ENCODE measurements around the gene FDXACB1.
"Not testable (repeated sequence)": the region's sequence is repeated elsewhere in the genome, so short reads cannot be mapped to it uniquely, and the experiment has no call there.

The FDXACB1 gene

DNA sequence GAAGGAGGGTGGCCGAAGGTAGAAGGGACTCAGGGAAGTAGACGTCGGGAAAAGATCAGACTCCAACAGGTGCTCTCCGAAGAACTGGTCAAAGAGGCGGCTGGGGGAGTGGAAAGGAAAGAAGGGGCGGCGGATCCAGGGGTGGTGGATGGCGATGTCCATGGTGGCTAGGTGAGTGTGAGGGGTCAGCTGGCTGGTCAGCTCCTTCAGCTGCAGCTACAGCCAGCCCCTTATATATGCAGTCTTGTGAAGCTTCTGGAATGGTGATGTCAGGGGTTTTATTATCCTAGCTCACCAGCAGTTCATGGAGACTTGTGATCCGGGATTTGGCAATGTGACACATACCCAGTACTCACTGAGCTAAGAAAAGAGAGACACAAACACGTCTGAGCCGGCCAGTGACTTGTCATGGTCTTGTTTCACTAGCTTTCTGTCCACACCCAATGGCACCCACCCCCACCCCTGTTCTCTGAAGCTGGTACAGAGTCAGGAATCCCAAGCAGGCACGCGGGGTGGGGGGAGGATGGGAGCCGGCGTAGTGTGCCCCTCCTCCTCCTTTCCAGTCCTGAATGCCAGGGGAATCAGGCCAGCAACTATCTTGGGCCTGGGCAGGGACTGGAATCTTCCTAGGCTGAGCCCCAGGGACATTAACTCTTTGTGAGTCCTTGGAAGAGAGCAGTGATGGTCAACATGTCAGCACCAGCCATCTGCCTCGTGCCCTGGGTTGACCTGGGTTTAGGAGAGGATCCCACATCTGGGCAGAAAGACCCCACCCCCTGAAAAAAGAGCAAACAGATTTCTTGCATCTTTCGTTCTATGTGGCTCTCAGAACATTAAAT, 32.8 kb upstream of the FDXACB1 start, which contains the start of gene CRYAB:
Gene CRYAB (minus strand): TSS at position 208 of the 839 bp plus-strand sequence. CDS start 46 bp downstream, at position 162.
- DNase-seq: peak; percentile 50
- in situ Hi-C loops (cut with HindIII; ENCODE audit: low pct_ligation_motif_present, low pct_unique_long_range_greater_than_20kb, low sequenced_read_pairs): no loop called here

DNA sequence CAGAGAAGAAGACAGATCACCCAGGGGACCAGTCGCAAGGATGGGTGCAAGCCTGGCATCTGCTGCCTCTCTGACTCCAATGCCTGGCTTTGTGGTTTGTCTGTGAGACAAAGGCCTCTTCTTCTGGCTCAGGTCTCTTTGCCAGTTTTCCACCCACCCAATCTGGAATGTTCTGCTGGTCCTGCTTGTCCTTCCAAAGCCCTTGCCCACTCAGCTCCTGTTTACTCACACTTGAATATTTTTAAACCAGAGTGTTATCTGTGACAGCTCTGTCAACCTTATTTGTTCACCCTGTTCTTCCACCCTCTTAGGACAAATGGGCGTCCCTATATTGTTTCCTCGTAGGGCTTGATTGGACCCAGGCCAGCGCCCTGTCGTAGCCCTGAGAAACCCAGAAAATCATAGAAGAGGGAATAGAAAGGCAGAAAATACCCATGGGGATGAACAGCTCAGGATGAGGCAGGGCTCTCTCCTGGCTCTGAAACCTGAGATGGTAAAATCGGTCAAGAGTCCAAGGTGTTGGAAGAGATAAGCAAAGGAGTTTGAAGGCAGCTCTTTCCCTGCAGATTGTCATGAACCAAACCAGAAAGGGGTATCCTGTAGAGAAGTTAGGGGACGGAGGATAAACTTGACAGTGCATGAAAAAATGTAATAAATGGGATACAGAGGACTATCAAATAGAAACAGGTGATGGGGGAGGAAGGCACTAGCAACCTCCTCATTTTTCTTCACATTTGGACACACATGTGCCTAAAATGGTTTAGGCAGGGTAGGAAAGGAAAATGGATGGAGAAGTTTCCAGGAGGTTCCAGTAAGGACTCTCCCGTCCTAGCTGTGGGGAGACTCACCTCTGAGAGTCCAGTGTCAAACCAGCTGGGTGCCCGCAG, 32.0 kb upstream of the FDXACB1 start:
- DNase-seq: no peak
- in situ Hi-C loops (cut with HindIII; ENCODE audit: low pct_ligation_motif_present, low pct_unique_long_range_greater_than_20kb, low sequenced_read_pairs): no loop called here

DNA sequence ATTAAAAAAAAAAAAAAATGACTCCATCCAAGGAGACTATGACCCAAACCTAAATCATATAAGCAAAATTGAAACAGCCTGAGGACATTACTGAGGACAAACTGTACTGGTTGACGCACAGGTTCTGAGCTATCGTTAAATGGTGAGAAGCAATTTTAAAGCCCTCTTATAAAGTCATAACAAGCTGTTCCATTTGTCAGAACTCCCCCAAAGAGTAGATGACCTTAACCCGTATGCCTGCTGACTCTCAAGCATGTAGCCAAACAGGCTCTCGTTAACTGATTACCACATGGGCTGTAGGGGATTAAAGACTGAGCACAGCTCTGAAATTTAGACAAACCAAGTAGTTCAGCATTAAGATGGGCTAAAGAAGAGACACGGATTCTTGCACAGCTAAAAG, 30.4 kb upstream of the FDXACB1 start:
- in situ Hi-C loops (cut with HindIII; ENCODE audit: low pct_ligation_motif_present, low pct_unique_long_range_greater_than_20kb, low sequenced_read_pairs): no loop called here

DNA sequence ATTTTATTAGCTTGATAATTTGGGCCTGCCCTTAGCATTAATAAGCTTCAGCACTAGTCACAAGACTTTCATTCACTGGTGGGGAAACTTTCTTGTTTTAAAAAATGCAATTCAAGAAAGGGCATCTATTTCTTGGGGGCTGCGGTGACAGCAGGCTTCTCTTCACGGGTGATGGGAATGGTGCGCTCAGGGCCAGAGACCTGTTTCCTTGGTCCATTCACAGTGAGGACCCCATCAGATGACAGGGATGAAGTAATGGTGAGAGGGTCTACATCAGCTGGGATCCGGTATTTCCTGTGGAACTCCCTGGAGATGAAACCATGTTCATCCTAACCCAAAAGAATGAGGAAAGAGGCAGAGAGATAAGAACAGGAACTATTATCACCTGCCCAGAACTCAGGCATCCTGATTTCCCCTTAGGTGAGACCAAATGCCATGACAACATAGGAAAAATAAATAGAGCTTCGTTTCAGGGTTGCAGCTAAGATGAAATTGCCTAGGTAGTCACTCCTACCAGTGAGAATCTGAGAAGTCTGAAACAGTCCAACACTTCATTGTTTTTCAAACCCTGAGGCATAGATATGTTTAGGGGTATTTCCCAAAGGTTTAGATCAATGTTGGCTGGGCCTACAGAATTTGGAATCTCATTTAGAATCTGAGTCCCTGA, 29.8 kb upstream of the FDXACB1 start:
- no peak for DNase-seq
- in situ Hi-C loops (cut with HindIII; ENCODE audit: low pct_ligation_motif_present, low pct_unique_long_range_greater_than_20kb, low sequenced_read_pairs): no loop called here

More for the DNA sequence above, 30.4 kb upstream of the FDXACB1 start:
- no peak for DNase-seq

DNA sequence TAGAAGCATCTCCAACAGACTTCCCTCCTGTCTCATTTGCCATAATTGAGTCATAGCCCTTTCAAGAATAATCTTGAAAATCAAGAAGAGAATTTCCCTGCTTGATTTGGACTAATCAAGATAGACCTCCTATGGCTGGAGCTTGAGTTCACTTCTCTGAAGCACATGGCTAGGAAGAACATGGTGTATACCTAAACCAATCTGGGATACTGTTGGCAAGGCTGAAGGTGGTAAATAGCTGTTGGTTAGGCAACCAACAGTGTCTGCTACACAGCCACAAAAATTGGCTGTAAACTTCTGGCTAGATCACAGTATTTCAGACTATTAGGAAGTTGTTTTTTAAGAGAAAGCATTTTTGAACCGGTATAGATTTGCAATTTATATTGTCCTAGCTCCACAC, 27.7 kb upstream of the FDXACB1 start:
- no peak for DNase-seq
- in situ Hi-C loops (cut with HindIII; ENCODE audit: low pct_ligation_motif_present, low pct_unique_long_range_greater_than_20kb, low sequenced_read_pairs): no loop called here

DNA sequence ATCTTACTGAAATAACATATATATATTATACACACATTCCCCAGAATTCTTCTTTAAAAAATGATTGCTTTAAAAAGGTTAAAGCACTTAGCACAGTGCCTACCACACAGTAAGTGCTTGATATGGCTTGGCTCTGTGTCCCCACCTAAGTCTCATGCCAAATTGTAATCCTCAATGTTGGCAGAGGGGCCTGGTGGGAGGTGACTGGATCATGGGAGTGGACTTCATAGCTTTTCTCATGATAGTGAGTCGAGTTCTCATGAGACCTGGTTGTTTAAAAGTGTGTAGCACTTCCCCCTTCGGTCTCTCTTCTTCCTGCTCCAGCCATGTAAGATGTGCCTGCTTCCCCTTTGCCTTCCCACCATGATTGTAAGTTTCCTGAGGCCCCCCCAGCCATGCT, 26.4 kb upstream of the FDXACB1 start:
- DNase-seq: no peak
- in situ Hi-C loops (cut with HindIII; ENCODE audit: low pct_ligation_motif_present, low pct_unique_long_range_greater_than_20kb, low sequenced_read_pairs): no loop called here

DNA sequence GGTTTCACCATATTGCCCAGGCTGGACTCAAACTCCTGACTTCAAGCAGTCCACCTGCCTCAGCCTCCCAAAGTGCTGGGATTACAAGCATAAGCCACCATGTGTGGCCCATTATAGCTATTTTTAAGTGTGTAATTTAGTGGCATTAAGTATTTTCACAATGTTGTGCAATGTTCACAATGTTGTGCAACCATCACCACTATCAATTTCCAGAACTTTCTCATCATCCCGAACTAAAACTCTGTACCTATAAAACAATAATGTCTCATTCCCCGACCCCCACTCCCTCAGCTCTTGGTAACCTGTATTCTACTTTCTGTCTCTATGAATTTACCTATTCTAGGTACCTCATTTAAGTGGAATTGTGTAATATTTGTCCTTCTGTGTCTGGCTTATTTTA, 7.9 kb upstream of the FDXACB1 start:
- in situ Hi-C loops (cut with HindIII; ENCODE audit: low pct_ligation_motif_present, low pct_unique_long_range_greater_than_20kb, low sequenced_read_pairs): no loop called here
- no peak for DNase-seq

DNA sequence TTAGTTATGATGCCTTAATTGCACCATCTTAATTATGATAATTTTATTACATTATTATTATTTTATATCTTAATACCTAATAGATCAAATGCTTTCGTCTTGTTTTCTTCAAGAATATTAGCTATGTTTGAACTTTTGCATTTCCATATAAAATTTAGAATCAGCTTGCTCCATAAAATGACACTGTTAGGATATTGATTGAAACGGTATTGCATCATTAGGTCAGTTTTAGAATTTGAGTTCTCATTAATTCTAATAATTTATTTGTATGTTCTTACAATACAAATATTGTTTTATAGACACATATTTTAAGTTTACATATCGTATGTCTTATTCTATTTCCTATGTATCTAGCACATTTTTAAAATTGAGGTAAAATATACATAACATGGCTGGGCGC, 7.1 kb upstream of the FDXACB1 start:
- DNase-seq: no peak

DNA sequence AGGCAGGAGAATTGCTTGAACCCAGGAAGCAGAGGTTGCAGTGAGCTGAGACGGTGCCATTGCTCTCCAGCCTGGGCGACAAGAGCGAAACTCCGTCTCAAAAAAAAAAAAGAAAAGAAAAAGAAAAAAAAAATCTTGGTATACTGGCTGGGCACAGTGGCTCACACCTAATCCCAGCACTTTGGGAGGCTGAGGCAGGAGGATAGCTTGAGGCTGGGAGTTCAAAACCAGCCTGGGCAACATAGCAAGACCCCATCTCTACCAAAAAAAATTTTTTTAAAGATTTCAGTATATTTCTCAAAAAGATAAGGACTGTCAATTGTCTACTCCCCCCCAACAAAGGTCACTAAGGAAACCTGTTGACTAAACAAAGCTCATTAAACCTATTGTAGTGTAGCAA, 6.1 kb upstream of the FDXACB1 start:
- DNase-seq; in situ Hi-C loops (cut with HindIII; ENCODE audit: low pct_ligation_motif_present, low pct_unique_long_range_greater_than_20kb, low sequenced_read_pairs): not testable (repeated sequence)

More for the DNA sequence above, 7.1 kb upstream of the FDXACB1 start:
- in situ Hi-C loops (cut with HindIII; ENCODE audit: low pct_ligation_motif_present, low pct_unique_long_range_greater_than_20kb, low sequenced_read_pairs): no loop called here

DNA sequence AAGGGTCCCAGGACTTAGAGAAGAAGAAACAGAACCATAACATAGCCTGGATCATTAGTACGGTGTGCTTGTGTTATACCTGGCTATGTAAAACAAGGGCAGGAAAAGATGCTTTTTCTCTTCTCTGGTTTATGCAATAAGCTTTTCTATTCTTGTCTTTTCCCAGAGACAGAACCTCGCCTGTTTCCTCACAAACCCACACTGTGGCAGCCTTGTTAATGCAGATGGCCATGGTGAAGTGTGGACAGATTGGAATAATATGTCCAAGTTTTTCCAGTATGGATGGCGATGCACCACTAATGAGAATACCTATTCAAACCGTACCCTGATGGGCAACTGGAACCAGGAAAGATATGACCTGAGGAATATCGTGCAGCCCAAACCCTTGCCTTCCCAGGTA, 3.2 kb upstream of the FDXACB1 start:
- in situ Hi-C loops (cut with HindIII; ENCODE audit: low pct_ligation_motif_present, low pct_unique_long_range_greater_than_20kb, low sequenced_read_pairs): no loop called here
- DNase-seq: no peak

DNA sequence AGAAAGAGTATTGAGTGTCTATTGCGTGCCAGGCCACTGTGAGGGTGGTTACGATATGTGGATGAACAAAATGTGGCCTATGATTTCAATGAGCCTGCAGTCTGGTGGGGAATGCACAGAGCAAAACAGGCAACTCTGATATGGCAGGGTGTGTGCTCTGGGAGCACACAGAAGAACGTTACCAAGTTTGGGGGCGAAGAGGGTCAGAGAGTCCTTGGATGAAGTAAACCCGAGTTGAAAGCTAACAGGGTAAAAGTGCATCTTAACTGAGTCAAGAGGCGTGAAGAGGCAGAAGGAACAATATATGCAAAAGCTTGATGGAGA, 634 bp upstream of the FDXACB1 start:
- in situ Hi-C loops (cut with HindIII; ENCODE audit: low pct_ligation_motif_present, low pct_unique_long_range_greater_than_20kb, low sequenced_read_pairs): no loop called here
- no peak for DNase-seq

DNA sequence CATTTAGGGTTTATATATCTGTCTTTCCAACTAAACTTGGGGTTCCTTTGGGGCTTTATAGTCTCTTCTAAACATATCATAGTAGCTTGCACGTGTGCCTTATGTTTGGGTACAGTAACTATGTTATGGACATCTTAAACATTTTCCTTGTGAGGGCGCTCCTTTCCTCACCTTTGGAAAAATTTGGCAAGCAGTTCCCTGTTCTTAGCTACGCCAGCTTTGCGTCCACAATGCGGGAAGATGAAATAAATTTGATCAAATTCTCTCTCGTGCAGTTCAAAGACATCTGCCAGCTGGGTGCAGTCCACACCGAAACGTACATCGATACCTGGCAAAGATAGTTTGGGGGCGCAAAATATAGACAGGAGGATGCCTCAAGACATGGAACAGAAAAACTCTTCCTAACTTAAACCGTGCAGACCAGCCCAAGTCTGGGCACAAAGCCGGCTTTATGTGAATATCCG, 548 bp downstream of the FDXACB1 start:
- in situ Hi-C loops (cut with HindIII; ENCODE audit: low pct_ligation_motif_present, low pct_unique_long_range_greater_than_20kb, low sequenced_read_pairs): no loop called here
- peak; percentile 36 for DNase-seq

DNA sequence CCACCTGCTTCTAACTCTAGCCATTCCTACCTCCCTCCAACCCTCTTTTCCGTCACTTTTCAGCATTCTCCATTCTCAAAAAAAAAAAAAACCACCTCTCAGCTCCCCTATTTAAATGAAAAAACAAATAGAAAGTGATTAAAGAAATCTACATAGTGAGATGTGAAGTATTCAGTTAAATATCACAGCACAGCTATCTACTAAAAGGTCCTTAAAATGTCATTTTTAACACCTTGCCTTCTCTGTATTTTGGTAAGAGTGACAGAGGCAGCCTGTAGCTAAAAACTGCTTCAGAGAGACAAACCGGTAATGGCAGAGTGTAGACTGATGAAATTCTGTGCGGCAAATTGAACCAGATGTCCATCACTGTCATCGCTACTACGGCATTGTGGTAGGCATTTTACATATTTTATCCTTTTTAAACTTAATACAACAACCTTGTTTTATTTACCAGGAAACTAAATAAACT, 7.2 kb downstream of the FDXACB1 start:
- DNase-seq: no peak
- in situ Hi-C loops (cut with HindIII; ENCODE audit: low pct_ligation_motif_present, low pct_unique_long_range_greater_than_20kb, low sequenced_read_pairs): no loop called here

DNA sequence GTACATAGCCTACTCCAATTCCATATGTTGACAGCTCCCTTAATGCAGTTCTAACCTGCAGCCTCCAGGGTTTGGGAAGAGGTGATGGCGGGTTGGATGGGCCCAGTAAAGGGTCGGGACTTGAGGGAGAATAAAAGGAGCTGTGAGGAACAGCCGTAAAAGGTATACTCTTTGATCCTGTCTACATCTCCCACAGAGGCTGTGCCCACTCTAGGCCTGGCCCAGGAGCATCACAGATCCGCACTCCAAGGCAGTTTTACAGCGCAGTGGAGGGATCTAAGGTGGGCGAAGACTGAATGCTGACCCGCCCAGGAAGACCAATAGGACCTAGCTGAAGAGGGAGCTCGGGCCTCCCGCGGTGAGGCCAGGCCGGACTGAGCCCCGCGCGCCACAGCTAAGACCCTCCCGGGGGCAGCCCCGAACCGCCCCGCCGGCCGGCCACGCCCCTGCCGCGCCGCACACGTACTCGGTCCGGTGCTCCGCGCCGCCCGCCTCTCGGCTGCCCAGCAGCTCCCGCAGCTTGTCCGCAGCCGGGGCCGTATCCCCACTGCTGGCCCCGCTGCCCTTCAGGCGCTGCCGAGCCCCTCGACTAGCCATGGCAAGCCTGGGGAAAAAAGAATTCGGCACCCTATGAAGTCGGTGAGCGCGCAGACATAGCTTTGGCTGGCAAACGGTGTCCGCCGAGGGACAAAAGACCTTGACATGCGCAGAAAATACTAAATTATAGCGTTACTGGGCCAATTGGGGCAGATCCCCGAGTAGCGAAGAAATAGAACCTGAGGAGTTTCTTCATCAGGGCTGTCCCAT, 7.9 kb downstream of the FDXACB1 start, which contains the start of gene ALG9:
Gene ALG9 (minus strand): TSS at position 696 of the 807 bp plus-strand sequence. CDS start 99 bp downstream, at position 597.
- in situ Hi-C loops (cut with HindIII; ENCODE audit: low pct_ligation_motif_present, low pct_unique_long_range_greater_than_20kb, low sequenced_read_pairs): no loop called here
- DNase-seq: peak; percentile 65

DNA sequence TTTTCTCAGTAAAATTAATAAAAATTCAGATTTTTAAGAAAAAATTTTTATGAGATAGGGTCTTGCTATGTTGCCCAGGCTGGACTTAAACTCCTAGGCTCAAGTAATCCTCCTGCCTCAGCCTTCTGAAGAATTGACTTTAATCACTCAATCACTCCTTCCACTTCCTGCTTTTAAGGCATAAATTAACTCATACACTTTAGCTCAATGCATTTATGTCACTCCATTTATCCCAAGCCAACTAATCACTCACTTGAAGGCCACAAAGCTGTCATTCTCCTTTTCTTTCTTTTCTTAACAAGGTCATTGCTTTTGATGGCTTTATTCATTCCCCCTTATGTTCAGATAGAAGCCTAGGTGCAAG, 8.5 kb downstream of the FDXACB1 start:
- in situ Hi-C loops (cut with HindIII; ENCODE audit: low pct_ligation_motif_present, low pct_unique_long_range_greater_than_20kb, low sequenced_read_pairs): no loop called here
- DNase-seq: no peak

DNA sequence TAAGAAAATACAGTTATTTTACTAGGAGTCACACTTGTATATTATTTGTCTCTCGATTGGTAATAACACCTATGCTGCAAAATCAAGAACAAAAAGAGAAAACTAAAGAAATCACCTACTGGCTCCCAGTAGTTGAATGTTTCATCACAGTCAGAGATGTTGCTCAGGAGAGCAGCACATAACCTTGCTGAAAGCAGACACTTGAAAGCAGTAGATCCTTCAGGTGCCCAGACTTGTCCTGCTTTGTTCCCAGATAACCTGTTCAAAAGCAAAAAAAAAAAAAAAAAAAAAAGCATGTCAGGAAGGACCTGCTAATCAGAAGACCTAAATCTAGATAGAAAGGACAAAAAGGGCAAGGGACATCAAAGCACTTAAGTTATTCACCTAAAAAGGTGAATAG, 8.9 kb downstream of the FDXACB1 start:
- in situ Hi-C loops (cut with HindIII; ENCODE audit: low pct_ligation_motif_present, low pct_unique_long_range_greater_than_20kb, low sequenced_read_pairs): no loop called here
- no peak for DNase-seq

DNA sequence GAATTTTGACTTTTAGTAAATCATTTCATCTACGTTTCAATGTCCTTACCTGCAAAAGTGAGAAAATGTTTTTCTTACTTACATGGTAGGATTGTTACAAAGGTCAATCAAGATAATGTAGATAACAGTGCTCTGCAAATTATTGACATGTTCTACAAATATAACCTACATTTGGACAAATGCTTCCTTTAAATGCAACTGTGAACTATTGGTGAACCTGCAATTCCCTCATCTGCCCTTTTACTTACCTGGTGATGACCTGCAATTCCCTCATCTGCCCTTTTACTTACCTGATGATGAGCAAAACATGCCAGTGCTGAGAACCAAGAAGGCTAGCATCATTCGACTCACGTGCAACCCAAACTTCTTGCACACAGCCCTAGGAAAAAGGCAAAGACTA, 18.7 kb downstream of the FDXACB1 start:
- in situ Hi-C loops (cut with HindIII; ENCODE audit: low pct_ligation_motif_present, low pct_unique_long_range_greater_than_20kb, low sequenced_read_pairs): no loop called here
- DNase-seq: no peak

DNA sequence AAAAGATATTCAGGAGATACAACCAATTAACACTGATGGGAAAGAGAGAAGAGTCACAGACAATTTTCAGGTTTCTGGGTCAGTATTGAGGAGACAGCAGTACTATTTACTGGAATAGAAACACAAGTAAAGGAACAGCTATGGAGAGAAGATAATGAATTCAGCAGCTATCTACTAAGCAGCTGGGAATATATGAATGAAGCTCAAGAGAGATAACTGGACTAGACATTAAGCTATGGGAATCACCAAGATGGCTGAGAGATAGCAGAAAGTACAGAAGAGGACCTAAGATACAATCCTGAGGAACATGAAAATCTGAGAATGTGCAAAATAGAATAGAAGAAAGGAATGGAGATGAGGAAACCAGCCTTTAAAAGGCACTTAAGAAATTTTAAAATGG, 23.5 kb downstream of the FDXACB1 start:
- in situ Hi-C loops (cut with HindIII; ENCODE audit: low pct_ligation_motif_present, low pct_unique_long_range_greater_than_20kb, low sequenced_read_pairs): no loop called here
- no peak for DNase-seq
